Kidney capillary endothelial cell (primary cell): Measurements from ENCODE around the gene TBX21.

Source experiments
- DNase-seq: peaks from one replicate; pipeline ENCODE4 v3.0.0-alpha.2; 2018; ENCODE audit warnings: low spot score

The TBX21 gene

DNA sequence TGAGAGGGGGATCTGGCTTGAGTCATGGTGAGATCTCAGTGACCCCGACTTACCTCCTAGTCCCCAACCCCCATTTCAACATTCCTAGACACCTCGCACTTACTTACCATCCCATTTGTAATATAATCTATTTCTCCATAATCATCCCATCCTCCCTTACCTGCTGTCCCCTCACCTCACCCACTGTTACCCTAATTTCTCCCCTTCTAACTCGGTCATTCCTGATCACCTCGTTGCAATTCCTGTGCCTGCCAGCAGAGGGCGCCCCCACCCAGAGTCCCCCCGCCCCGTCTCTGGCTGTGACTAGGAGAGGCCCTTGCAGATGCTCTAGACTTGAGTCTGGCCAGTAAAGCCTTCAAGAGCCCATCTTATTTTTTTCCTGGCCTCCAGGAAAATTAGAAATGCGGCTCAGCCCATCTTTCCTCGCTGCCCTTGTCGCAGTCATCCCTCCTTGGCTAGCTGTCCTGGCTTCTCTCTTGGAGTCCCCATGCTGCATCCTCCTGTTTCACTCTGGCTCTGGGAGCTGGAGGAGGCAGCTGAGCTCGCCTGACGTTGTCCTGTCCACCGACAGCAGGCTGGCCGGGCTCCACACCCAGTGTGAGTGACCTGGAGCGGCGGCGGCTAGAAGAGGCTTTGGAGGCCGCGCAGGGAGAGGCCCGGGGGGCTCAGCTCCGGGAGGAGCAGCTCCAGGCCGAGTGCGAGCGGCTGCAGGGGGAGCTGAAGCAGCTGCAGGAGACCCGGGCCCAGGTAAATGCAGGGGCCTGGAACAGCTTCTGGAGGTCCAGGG lies 34.1 kb upstream of the TBX21 start:
- peak; percentile 37 for DNase-seq

DNA sequence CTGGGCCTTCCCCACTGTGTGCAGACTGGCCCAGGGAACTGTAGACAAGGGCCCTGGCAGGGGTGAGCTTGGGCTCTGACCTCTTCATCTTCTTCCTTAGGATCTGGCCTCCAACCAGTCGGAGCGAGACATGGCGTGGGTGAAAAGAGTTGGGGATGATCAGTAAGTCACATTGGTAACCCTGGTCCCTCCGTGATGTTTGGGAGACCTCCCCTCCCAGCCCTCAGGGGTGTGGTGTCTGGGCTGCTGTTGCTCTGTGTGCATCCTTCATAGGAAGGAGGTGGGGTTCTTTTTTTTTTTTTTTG lies 33.5 kb upstream of the TBX21 start:
- DNase-seq: no peak

DNA sequence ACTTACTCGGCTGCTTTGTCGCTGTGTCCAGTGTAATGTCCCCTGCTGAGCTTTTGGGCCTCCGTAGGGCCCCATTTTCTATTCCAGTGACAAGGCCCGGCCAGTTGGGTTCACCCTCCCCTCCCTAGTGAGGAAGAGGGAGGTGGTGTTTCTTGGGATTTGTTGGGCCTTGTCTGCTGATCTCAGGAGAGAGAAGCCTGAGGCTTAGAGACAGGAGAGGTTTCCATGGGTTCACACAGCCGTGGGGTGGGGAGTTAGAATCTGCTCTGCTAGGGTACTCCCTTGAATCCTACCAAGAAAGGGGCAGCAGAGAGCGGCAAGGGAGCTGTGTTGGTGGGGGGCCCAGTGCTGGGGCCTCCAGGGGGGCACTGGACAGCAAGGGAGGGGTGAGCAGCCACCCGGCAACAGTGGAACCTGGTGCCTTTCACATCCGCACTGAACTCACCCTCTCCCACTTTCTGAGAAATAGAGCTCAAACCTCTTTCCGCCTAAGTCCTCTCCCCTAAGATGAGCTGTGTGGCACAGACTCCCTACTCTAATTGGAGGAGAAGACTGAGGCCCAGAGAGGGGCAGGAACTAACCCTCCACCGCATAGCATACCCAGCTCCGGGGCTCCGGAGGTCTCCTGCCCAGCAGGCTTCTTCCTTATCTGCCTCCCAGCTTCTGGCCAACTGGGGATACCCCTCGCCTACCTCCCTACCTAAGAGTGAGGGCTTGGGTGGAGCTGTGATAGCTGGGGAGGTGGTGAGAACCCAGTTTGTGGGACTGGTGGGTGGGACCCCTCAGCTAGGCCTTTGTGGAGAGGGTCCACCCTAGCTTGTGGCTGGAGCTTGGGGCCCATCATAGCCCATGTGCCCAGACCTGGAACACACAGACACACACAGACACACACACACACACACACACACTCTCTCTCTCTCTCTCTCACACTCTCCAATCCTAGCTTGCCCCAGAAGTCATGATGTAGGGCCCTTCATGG lies 32.3 kb upstream of the TBX21 start:
- no peak for DNase-seq

GRCh38 chr17:47701608-47702007 lies 31.4 kb upstream of the TBX21 start:
- no peak for DNase-seq

- DNase-seq: no peak
Observed at GRCh38 chr17:47702391-47702995, 30.5 kb upstream of the TBX21 start.

GRCh38 chr17:47703191-47703591 lies 29.8 kb upstream of the TBX21 start:
- no peak for DNase-seq

DNA sequence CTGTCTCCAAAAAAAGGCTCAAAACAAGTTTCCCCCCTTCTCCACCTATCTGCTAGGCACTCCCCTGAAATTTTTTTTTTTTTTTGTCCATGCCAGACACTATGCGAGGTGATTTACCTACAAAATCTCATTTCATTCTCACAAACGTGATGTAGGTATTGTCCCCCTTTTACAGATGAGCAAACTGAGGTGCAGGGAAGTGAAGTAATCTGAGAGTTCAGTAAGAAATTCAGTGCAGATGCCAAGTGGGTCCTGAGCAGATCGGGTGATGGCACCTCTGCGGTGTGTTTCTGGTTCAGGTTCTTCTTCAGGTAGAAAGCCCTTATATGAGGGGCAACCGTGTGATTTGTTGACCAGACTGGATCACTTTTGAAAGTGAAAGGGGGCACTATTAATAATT lies 29.4 kb upstream of the TBX21 start:
- no peak for DNase-seq

- no peak for DNase-seq
Observed at GRCh38 chr17:47704116-47704515, 28.9 kb upstream of the TBX21 start.

- no peak for DNase-seq
Observed at GRCh38 chr17:47704736-47705135, 28.3 kb upstream of the TBX21 start.

DNA sequence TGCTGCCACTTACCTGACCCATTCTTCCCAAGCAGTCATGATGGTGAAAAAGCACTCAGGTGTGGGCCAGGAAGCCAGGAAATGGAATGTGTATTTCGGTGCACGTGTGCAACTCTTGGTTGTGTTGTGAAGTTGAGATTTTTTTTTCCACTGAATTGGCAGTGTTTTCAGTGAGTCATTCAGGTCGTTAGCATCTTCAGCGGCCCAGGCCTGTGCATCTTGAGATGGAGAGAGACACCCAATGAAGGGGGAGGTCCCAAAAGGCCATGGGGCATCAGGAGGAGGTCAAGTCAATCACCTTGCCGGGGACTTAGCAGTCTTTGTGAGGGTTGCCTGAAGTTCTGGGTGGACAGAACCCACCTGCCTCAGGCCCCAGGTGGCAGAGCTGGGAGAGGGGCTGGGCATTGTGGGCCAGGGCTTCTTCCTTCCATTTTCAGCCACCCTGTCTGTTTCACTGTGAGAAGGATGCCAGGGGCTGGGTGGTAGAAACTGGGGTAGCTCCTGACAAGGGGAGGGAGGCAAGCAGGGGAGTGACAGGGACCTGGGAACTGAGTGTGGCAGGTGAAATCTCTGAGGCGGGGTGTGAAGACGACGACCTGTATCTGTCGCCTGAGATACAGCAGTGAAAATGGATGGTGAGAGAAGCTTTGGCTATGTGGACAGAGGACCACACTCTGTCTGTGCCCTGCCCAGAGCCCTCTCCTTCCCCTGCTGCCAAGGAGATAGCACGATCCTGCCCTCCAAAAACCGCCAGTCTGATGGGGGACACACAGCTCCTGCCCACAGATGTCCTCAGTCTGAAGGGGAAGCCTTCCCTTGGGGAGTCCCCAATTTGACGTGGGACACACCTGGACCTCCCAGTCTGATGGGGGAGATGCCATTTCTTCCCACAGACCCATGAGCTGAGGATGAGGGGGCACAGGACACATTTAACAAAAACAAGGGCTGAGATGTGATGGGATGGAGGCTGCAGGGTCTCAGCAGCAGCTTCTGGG lies 27.2 kb upstream of the TBX21 start:
- DNase-seq: no peak

- DNase-seq: no peak
Observed at GRCh38 chr17:47707056-47707804, 25.8 kb upstream of the TBX21 start.

- DNase-seq: no peak
Observed at GRCh38 chr17:47707884-47708283, 25.2 kb upstream of the TBX21 start.

GRCh38 chr17:47708312-47708863 lies 24.6 kb upstream of the TBX21 start:
- DNase-seq: no peak

DNA sequence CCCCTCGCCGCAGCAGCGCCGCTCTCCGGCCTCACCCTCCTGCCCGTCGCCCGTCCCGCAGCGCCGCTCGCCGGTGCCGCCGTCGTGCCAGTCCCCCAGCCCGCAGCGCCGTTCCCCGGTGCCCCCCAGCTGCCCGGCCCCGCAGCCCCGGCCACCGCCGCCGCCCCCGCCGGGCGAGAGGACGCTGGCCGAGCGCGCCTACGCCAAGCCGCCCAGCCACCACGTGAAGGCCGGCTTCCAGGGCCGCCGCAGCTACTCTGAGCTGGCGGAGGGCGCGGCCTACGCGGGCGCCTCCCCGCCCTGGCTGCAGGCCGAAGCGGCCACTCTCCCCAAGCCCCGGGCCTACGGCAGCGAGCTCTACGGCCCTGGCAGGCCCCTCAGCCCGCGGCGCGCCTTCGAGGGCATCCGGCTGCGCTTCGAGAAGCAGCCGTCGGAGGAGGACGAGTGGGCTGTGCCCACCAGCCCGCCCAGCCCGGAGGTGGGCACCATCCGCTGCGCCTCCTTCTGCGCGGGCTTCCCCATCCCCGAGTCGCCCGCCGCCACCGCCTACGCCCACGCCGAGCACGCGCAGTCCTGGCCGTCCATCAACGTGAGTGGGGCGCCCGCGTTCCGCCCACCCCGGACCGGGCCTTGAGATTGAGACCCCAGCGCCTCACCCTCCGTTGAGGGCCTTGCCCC lies 24.0 kb upstream of the TBX21 start:
- no peak for DNase-seq

DNA sequence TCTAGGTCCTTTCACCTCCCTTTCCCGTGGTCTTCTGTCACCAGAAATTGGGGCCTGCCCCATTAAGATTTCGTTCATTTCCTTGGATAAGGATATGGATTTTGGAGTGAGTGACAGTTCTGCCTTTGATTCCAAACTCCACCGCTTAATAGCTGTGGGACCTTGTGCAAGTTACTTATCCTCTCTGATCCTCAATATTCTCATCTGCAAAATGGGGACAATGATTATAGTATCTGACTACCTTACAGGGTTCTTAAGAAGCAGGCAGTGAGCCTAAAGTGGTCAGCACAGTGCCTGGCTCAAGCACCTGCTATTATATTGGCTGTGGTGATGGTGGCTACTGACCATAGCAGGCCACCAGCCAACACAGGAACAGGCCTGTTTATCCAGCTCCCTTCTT lies 23.4 kb upstream of the TBX21 start:
- no peak for DNase-seq

DNA sequence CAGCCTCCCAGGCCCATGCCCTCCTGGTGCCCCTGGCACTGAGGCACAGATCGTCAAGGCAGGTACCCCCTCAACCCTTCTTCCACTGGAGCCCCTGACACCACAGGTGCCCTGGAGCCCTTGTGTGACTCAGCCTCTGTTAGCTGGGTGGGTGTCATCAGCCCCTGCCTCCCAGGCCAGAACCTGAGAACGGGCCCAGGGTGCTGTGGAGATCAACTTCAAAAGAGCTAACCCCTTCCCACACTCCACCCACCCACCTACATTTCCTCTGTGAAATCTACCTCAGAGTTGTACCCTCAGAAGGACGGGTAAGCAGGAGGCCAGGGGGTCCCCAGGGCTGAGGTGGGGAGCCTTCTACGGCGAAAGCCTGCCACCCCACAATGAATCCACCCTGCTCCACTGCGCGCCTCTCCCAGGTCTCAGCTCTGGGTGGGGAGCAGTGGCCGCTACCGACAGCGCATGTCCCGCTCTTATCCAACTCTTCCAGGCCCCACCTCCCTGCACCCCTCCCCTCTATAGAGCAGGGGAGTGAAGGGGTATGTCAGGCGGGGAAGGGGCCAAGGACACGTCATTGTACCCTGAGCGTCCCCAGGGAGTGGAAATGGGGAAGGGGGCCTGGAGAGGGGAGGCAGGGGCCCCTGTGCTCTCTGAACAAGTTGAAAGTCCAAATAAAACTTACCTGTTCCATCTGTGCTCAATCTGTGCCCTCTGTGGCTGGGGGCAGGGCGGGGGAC lies 21.5 kb upstream of the TBX21 start:
- DNase-seq: no peak

DNA sequence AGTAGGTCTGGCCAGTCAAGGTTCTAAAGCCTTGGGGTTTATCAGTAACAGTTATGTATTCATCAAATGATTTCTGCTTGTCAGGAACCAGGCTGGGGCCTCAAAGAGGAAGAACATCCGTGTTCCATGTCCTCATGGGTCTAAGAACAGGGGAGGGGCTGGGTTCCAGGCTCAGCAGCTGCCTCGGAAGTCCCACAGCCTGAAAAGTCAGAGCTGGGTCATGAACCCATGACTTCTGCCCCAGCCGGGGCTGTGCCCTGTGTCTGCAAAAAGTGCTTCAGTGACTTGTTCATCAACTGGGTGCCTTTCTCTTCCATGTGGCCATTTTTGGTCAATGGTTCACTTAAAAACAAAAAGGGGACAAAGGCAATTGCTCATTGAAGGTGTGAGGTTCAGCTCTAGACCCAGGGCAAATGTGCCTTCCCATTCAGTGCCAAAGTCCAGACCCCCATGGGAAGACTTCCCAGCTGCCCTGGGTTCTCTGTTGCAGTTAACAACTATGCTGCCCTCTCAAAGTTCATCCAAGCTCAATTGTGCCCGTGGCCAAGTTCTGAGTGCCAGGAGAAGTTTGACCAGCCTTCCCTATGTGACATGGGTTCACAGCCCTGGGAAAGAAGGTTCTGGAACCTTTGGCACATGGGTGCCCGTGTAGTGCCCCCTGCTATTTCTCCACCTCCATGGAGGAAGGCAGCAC lies 20.6 kb upstream of the TBX21 start:
- no peak for DNase-seq

- DNase-seq: no peak
Observed at GRCh38 chr17:47713980-47714700, 18.9 kb upstream of the TBX21 start.
